GM19025 (cell line): ENCODE results near the gene MAP1A.
"Not testable (repeated sequence)": the region's sequence is repeated elsewhere in the genome, so short reads cannot be mapped to it uniquely, and the experiment has no call there.

Experiments
- ATAC-seq: cut with Tn5 transposase; IDR thresholded peaks from one replicate; pipeline ENCODE4 v1.9.1; 2021; ENCODE audit warnings: mild to moderate bottlenecking, low read depth, moderate library complexity; ENCODE audit not compliant: unreplicated experiment

MAP1A gene

GRCh38 chr15:43528542-43529007 lies 11.2 kb downstream of the MAP1A start:
- ATAC-seq, result no peak

GRCh38 chr15:43529141-43529540 lies 11.7 kb downstream of the MAP1A start:
- no peak for ATAC-seq

GRCh38 chr15:43529587-43530345 lies 12.4 kb downstream of the MAP1A start:
- no peak for ATAC-seq

- ATAC-seq, result no peak
These were observed 13.7 kb downstream of the MAP1A start for GRCh38 chr15:43531018-43531670.

- not testable (repeated sequence) for ATAC-seq
These were observed 15.4 kb downstream of the MAP1A start for GRCh38 chr15:43532826-43533225.

GRCh38 chr15:43534897-43535296 lies 17.5 kb downstream of the MAP1A start:
- no peak for ATAC-seq

GRCh38 chr15:43538091-43538490 lies 20.7 kb downstream of the MAP1A start:
- no peak for ATAC-seq

GRCh38 chr15:43541785-43542184 lies 24.4 kb downstream of the MAP1A start:
- no peak for ATAC-seq

- no peak for ATAC-seq
These were observed 26.9 kb downstream of the MAP1A start for GRCh38 chr15:43544266-43544665.

GRCh38 chr15:43545426-43545825 lies 28.0 kb downstream of the MAP1A start:
- no peak for ATAC-seq

GRCh38 chr15:43547539-43547938 lies 30.1 kb downstream of the MAP1A start:
- no peak for ATAC-seq

GRCh38 chr15:43550527-43551363 lies 33.3 kb downstream of the MAP1A start:
- ATAC-seq, result no peak

- no peak for ATAC-seq
These were observed 34.8 kb downstream of the MAP1A start for GRCh38 chr15:43552256-43552655.

GRCh38 chr15:43552986-43553385 lies 35.6 kb downstream of the MAP1A start:
- ATAC-seq, result no peak

GRCh38 chr15:43562753-43563152 lies 45.3 kb downstream of the MAP1A start:
- ATAC-seq, result not testable (repeated sequence)

GRCh38 chr15:43563793-43564192 lies 46.4 kb downstream of the MAP1A start:
- not testable (repeated sequence) for ATAC-seq

GRCh38 chr15:43566615-43567014 lies 49.2 kb downstream of the MAP1A start:
- ATAC-seq, result not testable (repeated sequence)

- not testable (repeated sequence) for ATAC-seq
These were observed 57.2 kb downstream of the MAP1A start for GRCh38 chr15:43574607-43575006.
